Measurements from ENCODE around the gene NF1.
"Not testable (repeated sequence)": the region's sequence is repeated elsewhere in the genome, so short reads cannot be mapped to it uniquely, and the experiment has no call there.

Gene NF1

DNA sequence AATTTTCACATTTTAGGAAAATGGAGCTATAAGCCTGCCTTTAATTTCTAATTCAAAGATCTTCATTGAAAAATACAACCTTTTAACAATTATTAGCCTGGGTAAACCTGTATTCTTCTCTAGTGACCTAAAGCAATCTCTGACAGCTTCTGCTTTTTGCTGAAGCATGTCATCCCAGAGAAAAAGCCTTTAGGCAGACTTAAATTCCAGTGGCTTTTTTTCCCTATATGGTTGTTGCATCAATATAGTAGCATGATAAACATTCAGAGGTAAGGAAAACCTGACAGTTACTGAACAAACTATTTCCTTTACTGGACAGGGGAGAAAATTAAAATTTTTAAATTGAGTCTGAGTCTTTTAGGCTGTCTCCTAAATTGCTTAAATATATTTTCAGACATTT is 234.4 kb downstream of the NF1 start:
- no peak for DNase-seq (ENCODE audit: low read depth)
- TF ChIP-seq, protein P1, sequence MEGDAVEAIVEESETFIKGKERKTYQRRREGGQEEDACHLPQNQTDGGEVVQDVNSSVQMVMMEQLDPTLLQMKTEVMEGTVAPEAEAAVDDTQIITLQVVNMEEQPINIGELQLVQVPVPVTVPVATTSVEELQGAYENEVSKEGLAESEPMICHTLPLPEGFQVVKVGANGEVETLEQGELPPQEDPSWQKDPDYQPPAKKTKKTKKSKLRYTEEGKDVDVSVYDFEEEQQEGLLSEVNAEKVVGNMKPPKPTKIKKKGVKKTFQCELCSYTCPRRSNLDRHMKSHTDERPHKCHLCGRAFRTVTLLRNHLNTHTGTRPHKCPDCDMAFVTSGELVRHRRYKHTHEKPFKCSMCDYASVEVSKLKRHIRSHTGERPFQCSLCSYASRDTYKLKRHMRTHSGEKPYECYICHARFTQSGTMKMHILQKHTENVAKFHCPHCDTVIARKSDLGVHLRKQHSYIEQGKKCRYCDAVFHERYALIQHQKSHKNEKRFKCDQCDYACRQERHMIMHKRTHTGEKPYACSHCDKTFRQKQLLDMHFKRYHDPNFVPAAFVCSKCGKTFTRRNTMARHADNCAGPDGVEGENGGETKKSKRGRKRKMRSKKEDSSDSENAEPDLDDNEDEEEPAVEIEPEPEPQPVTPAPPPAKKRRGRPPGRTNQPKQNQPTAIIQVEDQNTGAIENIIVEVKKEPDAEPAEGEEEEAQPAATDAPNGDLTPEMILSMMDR (IDR thresholded peaks at IDR 0.05; ENCODE audit: control insufficient read depth, extremely low read depth, insufficient read depth) = no peak
- H3K4me3 ChIP-seq (ENCODE audit: low read depth, low read length) = no peak overlapping the region

DNA sequence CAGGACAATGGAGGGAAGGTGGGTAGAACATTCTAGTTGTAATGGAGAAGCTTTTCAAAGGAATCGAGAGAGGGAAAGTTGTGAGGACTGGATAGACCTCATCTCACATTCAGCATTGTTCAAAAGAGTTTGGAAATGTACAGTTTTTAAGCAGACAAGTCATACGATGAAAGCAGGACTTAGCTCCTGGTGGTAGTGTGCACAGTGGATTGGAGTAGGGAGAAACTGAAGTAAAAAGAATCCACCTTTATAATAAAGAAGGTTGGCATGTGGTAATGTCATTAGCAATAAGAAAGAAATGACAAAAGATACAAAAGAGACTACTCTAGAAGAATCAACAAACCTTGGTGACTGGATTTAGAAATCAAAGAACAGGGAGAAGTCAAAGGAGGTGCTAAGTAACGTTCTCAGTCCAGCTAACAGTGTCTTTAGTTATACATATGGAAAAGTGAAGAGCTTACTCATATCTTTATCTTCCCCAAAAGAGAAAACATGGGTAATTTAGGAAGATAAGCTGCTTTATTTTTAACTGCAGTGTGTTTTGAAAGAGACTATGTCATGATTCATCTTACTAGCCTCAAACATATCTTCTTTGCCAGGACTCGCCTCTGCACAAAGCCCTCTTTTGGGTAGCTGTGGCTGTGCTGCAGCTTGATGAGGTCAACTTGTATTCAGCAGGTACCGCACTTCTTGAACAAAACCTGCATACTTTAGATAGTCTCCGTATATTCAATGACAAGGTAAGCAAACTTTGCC is 245.3 kb downstream of the NF1 start:
- DNase-seq (ENCODE audit: low read depth) = no peak
- no peak overlapping the region for H3K4me3 ChIP-seq (ENCODE audit: low read depth, low read length)
- TF ChIP-seq, protein P1 (IDR thresholded peaks at IDR 0.05; ENCODE audit: control insufficient read depth, extremely low read depth, insufficient read depth) = no peak

DNA sequence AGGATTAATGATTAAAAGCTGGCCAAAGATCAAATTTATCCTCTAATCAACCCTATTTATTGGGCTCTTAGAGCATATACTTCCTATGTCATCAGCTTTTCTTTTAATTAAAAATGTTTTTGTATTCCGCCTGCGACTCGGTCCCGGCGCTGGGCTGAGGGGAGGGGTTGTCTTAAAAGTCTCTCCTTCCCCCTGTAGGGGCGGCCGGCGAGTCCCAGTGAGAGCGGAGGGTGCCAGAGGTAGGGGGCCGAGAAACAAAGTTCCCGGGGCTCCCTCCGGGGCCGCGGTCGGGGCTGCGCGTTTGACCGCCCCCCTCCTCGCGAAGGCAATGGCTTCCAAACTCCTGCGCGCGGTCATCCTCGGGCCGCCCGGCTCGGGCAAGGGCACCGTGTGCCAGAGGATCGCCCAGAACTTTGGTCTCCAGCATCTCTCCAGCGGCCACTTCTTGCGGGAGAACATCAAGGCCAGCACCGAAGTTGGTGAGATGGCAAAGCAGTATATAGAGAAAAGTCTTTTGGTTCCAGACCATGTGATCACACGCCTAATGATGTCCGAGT is 250.5 kb downstream of the NF1 start:
- H3K4me3 ChIP-seq (ENCODE audit: low read depth, low read length); DNase-seq (ENCODE audit: low read depth): not testable (repeated sequence)

DNA sequence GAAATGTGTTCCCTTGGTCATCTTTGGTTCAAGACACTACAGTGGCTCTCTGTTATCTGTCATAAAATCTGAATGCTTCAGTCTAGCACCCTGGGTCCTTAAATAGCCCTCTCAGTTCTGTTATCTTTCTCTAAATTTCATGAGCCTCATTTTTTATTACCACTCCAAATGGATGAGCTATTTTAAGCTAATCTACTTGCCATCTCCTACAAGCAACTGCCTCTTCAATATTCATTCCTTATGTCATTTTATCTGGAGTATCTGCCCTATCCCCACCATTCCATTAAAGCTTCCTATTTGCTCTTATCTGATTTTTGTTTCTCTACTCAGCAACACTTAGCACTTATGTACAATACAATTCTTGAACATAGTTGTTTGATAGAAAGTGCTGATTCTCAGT is 254.7 kb downstream of the NF1 start:
- no peak for DNase-seq (ENCODE audit: low read depth)
- no peak overlapping the region for H3K4me3 ChIP-seq (ENCODE audit: low read depth, low read length)
- TF ChIP-seq, protein P1 (IDR thresholded peaks at IDR 0.05; ENCODE audit: control insufficient read depth, extremely low read depth, insufficient read depth) = no peak

DNA sequence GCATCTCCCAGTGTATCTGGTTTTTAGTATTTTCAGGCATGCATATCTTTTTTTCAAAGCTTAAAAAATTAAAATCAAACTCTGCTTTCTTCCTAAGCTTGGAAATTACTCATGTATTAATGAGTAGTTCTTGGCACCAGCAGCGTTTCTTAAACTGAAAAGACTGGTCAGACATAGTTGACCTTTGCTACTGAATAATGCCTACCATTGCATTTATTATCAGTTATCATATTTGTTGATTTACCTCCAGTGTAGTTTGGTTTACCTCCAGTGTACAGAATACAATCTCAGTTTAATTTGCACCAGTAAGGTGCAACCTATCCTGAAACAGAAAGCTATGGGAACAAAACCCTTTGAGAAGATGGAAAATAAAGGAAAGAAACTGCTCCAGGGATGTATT is 261.2 kb downstream of the NF1 start:
- H3K4me3 ChIP-seq (ENCODE audit: low read depth, low read length) = no peak overlapping the region
- peak; percentile 57 for DNase-seq (ENCODE audit: low read depth)
- TF ChIP-seq, protein P1 (IDR thresholded peaks at IDR 0.05; ENCODE audit: control insufficient read depth, extremely low read depth, insufficient read depth) = no peak

DNA sequence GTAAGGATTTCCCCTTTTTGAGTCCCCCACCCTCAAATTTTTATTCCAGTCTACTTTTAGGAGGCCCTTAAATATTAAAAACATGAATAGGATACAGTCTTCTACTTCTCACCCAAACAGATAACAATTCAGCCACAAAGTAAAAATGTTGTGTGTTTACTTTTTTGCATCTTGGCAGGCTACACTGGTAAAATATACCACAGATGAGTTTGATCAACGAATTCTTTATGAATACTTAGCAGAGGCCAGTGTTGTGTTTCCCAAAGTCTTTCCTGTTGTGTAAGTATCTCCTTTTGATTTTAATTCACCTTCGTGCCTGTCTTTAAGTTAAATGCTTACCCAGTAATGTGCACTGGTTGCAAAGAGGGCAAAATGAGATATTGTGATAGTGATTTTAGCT is 262.3 kb downstream of the NF1 start:
- TF ChIP-seq, protein P1 (IDR thresholded peaks at IDR 0.05; ENCODE audit: control insufficient read depth, extremely low read depth, insufficient read depth) = no peak
- H3K4me3 ChIP-seq (ENCODE audit: low read depth, low read length) = no peak overlapping the region
- no peak for DNase-seq (ENCODE audit: low read depth)

DNA sequence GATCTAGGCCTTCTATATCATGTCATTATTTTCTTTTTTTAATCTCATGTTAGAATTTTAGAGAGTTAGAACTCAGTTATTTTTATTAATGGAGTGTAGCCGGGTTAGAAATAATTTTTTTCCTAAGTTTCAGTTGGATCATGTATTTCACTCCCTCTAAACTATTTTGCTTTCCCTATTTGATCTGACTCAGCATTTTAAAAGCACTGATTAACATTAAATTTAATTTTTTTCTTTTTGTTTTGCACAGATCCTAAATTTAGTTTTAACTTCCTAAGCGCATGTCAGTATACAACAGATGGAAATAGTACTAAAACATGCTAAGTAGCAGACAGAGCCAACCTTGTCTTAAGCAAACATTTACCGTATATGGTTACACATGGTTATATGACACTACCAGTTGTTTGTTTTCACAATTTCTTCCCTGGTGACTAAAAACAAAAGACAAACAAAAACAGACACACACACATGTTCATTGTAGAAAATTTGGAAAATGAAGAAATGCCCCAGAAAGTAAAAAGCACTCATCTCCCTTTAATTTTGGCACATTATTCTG is 263.1 kb downstream of the NF1 start:
- TF ChIP-seq, protein P1 (IDR thresholded peaks at IDR 0.05; ENCODE audit: control insufficient read depth, extremely low read depth, insufficient read depth) = no peak
- peak; percentile 88 for DNase-seq (ENCODE audit: low read depth)
- 0 out of 2 replicates have a peak overlapping the region, but pooled peaks have one; percentile 5 for H3K4me3 ChIP-seq (ENCODE audit: low read depth, low read length)

All from LNCaP clone FGC (cell line).